Measurements from ENCODE around the gene TTLL5. TPM values are rescaled to one million over a fixed set of nuclear protein-coding genes. Genes with fewer than 3 reads are reported as not detected.

TTLL5 gene
- total RNA-seq, 1 donor from 2014 or later: 9.6 TPM

- DNase-seq (ENCODE audit: low spot score): no peak
Measured at GRCh38 chr14:75732888-75733287, 71.8 kb downstream of the TTLL5 start.

- DNase-seq (ENCODE audit: low spot score): no peak
Measured at GRCh38 chr14:75734854-75735253, 73.8 kb downstream of the TTLL5 start.

GRCh38 chr14:75736845-75737485 is 75.9 kb downstream of the TTLL5 start:
- no peak for DNase-seq (ENCODE audit: low spot score)

GRCh38 chr14:75738192-75738591 is 77.1 kb downstream of the TTLL5 start:
- no peak for DNase-seq (ENCODE audit: low spot score)

- no peak for DNase-seq (ENCODE audit: low spot score)
Measured at GRCh38 chr14:75742867-75743266, 81.8 kb downstream of the TTLL5 start.

- peak; percentile 32 for DNase-seq (ENCODE audit: low spot score)
Measured at GRCh38 chr14:75747899-75748298, 86.9 kb downstream of the TTLL5 start.

GRCh38 chr14:75748336-75748735 is 87.3 kb downstream of the TTLL5 start:
- DNase-seq (ENCODE audit: low spot score): peak; percentile 80

- peak; percentile 72 for DNase-seq (ENCODE audit: low spot score)
Measured at GRCh38 chr14:75751296-75751695, 90.2 kb downstream of the TTLL5 start.

- peak; percentile 10 for DNase-seq (ENCODE audit: low spot score)
Measured at GRCh38 chr14:75752086-75752485, 91.0 kb downstream of the TTLL5 start.

GRCh38 chr14:75752907-75753594 is 92.0 kb downstream of the TTLL5 start:
- DNase-seq (ENCODE audit: low spot score): peak; percentile 87

GRCh38 chr14:75753696-75754095 is 92.7 kb downstream of the TTLL5 start:
- DNase-seq (ENCODE audit: low spot score): peak; percentile 81

- no peak for DNase-seq (ENCODE audit: low spot score)
Measured at GRCh38 chr14:75757644-75758402, 96.8 kb downstream of the TTLL5 start.

GRCh38 chr14:75764020-75764419 is 103.0 kb downstream of the TTLL5 start:
- DNase-seq (ENCODE audit: low spot score): no peak

- DNase-seq (ENCODE audit: low spot score): no peak
Measured at GRCh38 chr14:75769047-75769685, 108.1 kb downstream of the TTLL5 start.

- DNase-seq (ENCODE audit: low spot score): peak; percentile 29
Measured at GRCh38 chr14:75770635-75771034, 109.6 kb downstream of the TTLL5 start.

- DNase-seq (ENCODE audit: low spot score): peak; percentile 57
Measured at GRCh38 chr14:75771595-75771994, 110.5 kb downstream of the TTLL5 start.

- peak; percentile 61 for DNase-seq (ENCODE audit: low spot score)
Measured at GRCh38 chr14:75773046-75773445, 112.0 kb downstream of the TTLL5 start.

GRCh38 chr14:75781096-75781495 is 120.0 kb downstream of the TTLL5 start:
- no peak for DNase-seq (ENCODE audit: low spot score)

GRCh38 chr14:75783184-75783583 is 122.1 kb downstream of the TTLL5 start:
- no peak for DNase-seq (ENCODE audit: low spot score)

GRCh38 chr14:75783602-75784313 is 122.7 kb downstream of the TTLL5 start:
- DNase-seq (ENCODE audit: low spot score): no peak

- no peak for DNase-seq (ENCODE audit: low spot score)
Measured at GRCh38 chr14:75784314-75784686, 123.3 kb downstream of the TTLL5 start.
